ENCODE data around the gene BMP8A. TPM values are rescaled to one million over a fixed set of nuclear protein-coding genes. Genes with fewer than 3 reads are reported as not detected.

The BMP8A gene
- total and polyA plus RNA-seq, 10 of the 15 experiments (the other 5 are each of a cell fraction or from before 2014, with no cell fraction given): not detected

Small RNA genes lying within 50 kb of the gene (small RNA-seq; reads per million reads assigned to genes)
- gene SNORA55: 5.4 reads per million, percentile 89 among the genes with 10 or more reads in this experiment

Other genes starting within 250 kb of the BMP8A start
- gene PABPC4, start 85.2 kb downstream of the BMP8A start, total RNA-seq (2014; rRNA removed): 149 and 153 TPM in 2 replicates
- gene PABPC4, start 85.2 kb downstream of the BMP8A start, total RNA-seq (2014; rRNA removed; fragmentation: Illumina TruSeq; extraction: Trizol): 117 and 120 TPM in 2 replicates
- gene PABPC4, start 85.2 kb downstream of the BMP8A start, total RNA-seq (2021): 323 and 347 TPM in 2 replicates
- gene PABPC4, start 85.2 kb downstream of the BMP8A start, polyA plus RNA-seq (2011; rRNA removed): 123 and 126 TPM in 2 replicates
- gene PABPC4, start 85.2 kb downstream of the BMP8A start, polyA plus RNA-seq (2014; fragmentation: Illumina TruSeq; extraction: Trizol): 229 and 320 TPM in 2 replicates
- 10 to 100 TPM; 61.4 to 98.9 TPM for gene PABPC4, start 85.2 kb downstream of the BMP8A start, polyA plus RNA-seq (2014; fragmentation: Nextera tagmentation; extraction: Ambion mirVana)
- gene PABPC4, start 85.2 kb downstream of the BMP8A start, polyA plus RNA-seq (2014; rRNA removed): 157 and 163 TPM in 2 replicates
- 10 to 100 TPM; 76.1 to 92.6 TPM for gene PABPC4, start 85.2 kb downstream of the BMP8A start, polyA plus RNA-seq (2016; fragmentation: Nextera tagmentation; extraction: Ambion mirVana)
- gene HEYL, start 148.0 kb downstream of the BMP8A start, total RNA-seq (2014; rRNA removed): under 0.01 TPM in 1 of 2 replicates, not detected in the other
- gene HEYL, start 148.0 kb downstream of the BMP8A start, total RNA-seq (2014; rRNA removed; fragmentation: Illumina TruSeq; extraction: Trizol): not detected in 2 replicates
- gene HEYL, start 148.0 kb downstream of the BMP8A start, total RNA-seq (2021): 0.08 TPM in 1 of 2 replicates, not detected in the other
- gene HEYL, start 148.0 kb downstream of the BMP8A start, polyA plus RNA-seq (2011; rRNA removed): not detected in 2 replicates
- gene HEYL, start 148.0 kb downstream of the BMP8A start, polyA plus RNA-seq (2014; fragmentation: Illumina TruSeq; extraction: Trizol): 0.04 TPM in 1 of 2 replicates, not detected in the other
- gene HEYL, start 148.0 kb downstream of the BMP8A start, polyA plus RNA-seq (2014; fragmentation: Nextera tagmentation; extraction: Ambion mirVana): not detected
- gene HEYL, start 148.0 kb downstream of the BMP8A start, polyA plus RNA-seq (2014; rRNA removed): not detected in 2 replicates
- not detected for gene HEYL, start 148.0 kb downstream of the BMP8A start, polyA plus RNA-seq (2016; fragmentation: Nextera tagmentation; extraction: Ambion mirVana)
- 0.17 and 0.49 TPM in 2 replicates for gene NT5C1A, start 180.5 kb downstream of the BMP8A start, total RNA-seq (2014; rRNA removed)
- 0.18 and 0.22 TPM in 2 replicates for gene NT5C1A, start 180.5 kb downstream of the BMP8A start, total RNA-seq (2014; rRNA removed; fragmentation: Illumina TruSeq; extraction: Trizol)
- 0.61 and 0.77 TPM in 2 replicates for gene NT5C1A, start 180.5 kb downstream of the BMP8A start, total RNA-seq (2021)
- gene NT5C1A, start 180.5 kb downstream of the BMP8A start, polyA plus RNA-seq (2011; rRNA removed): 0.23 and 0.73 TPM in 2 replicates
- gene NT5C1A, start 180.5 kb downstream of the BMP8A start, polyA plus RNA-seq (2014; fragmentation: Illumina TruSeq; extraction: Trizol): 0.24 and 0.29 TPM in 2 replicates
- under 1 TPM; 0.05 to 0.13 TPM for gene NT5C1A, start 180.5 kb downstream of the BMP8A start, polyA plus RNA-seq (2014; fragmentation: Nextera tagmentation; extraction: Ambion mirVana)
- gene NT5C1A, start 180.5 kb downstream of the BMP8A start, polyA plus RNA-seq (2014; rRNA removed): 0.28 and 0.46 TPM in 2 replicates
- gene NT5C1A, start 180.5 kb downstream of the BMP8A start, polyA plus RNA-seq (2016; fragmentation: Nextera tagmentation; extraction: Ambion mirVana): under 1 TPM in 1 of 2 experiments, not detected in 1; 0.15 TPM
- gene HPCAL4, start 199.8 kb downstream of the BMP8A start, total RNA-seq (2014; rRNA removed): 0.06 TPM in 1 of 2 replicates, not detected in the other
- 0.05 TPM in 1 of 2 replicates, not detected in the other for gene HPCAL4, start 199.8 kb downstream of the BMP8A start, total RNA-seq (2014; rRNA removed; fragmentation: Illumina TruSeq; extraction: Trizol)
- gene HPCAL4, start 199.8 kb downstream of the BMP8A start, total RNA-seq (2021): 0.05 and 0.16 TPM in 2 replicates
- 0.07 and 0.18 TPM in 2 replicates for gene HPCAL4, start 199.8 kb downstream of the BMP8A start, polyA plus RNA-seq (2011; rRNA removed)
- 0.06 and 0.13 TPM in 2 replicates for gene HPCAL4, start 199.8 kb downstream of the BMP8A start, polyA plus RNA-seq (2014; fragmentation: Illumina TruSeq; extraction: Trizol)
- gene HPCAL4, start 199.8 kb downstream of the BMP8A start, polyA plus RNA-seq (2014; fragmentation: Nextera tagmentation; extraction: Ambion mirVana): not detected
- 0.08 TPM in 1 of 2 replicates, not detected in the other for gene HPCAL4, start 199.8 kb downstream of the BMP8A start, polyA plus RNA-seq (2014; rRNA removed)
- not detected for gene HPCAL4, start 199.8 kb downstream of the BMP8A start, polyA plus RNA-seq (2016; fragmentation: Nextera tagmentation; extraction: Ambion mirVana)
- gene PPIE, start 247.2 kb downstream of the BMP8A start, total RNA-seq (2014; rRNA removed): 36.6 and 39.6 TPM in 2 replicates
- 46.6 and 48.0 TPM in 2 replicates for gene PPIE, start 247.2 kb downstream of the BMP8A start, total RNA-seq (2014; rRNA removed; fragmentation: Illumina TruSeq; extraction: Trizol)
- gene PPIE, start 247.2 kb downstream of the BMP8A start, total RNA-seq (2021): 46.5 and 48.1 TPM in 2 replicates
- gene PPIE, start 247.2 kb downstream of the BMP8A start, polyA plus RNA-seq (2011; rRNA removed): 77.8 and 81.1 TPM in 2 replicates
- 53.4 and 58.7 TPM in 2 replicates for gene PPIE, start 247.2 kb downstream of the BMP8A start, polyA plus RNA-seq (2014; fragmentation: Illumina TruSeq; extraction: Trizol)
- gene PPIE, start 247.2 kb downstream of the BMP8A start, polyA plus RNA-seq (2014; fragmentation: Nextera tagmentation; extraction: Ambion mirVana): 100 to 1,000 TPM; 130 to 163 TPM
- 54.7 and 66.1 TPM in 2 replicates for gene PPIE, start 247.2 kb downstream of the BMP8A start, polyA plus RNA-seq (2014; rRNA removed)
- gene PPIE, start 247.2 kb downstream of the BMP8A start, polyA plus RNA-seq (2016; fragmentation: Nextera tagmentation; extraction: Ambion mirVana): 10 to 100 TPM; 74.1 to 78.7 TPM

All from GM12878 (cell line).